Astrocyte of the spinal cord (primary cell): ENCODE data around the gene PLEKHA6.
A peak's percentile ranks its signal among the peaks of the same experiment; 100 is the strongest.

Experiments used
- DNase-seq: peaks from one replicate; pipeline ENCODE4 v3.0.0; 2011; ENCODE audit warnings: low read depth, low spot score
- H3K4me3 ChIP-seq: 2 replicates; pipeline ENCODE4 v1.5.1; 2011; ENCODE audit warnings: low read depth, mild to moderate bottlenecking, low read length, moderate library complexity
- CTCF ChIP-seq: IDR thresholded peaks from 2 replicates; pipeline ENCODE4 v1.5.1; 2012; ENCODE audit warnings: low read depth, mild to moderate bottlenecking, low read length, inconsistent platforms
- in situ Hi-C: cut with HindIII; loops from 2 replicates; pipeline ENCODE4 v1.10.0; 2017; ENCODE audit warnings: low sequenced_read_pairs

PLEKHA6 gene

GRCh38 chr1:204176049-204176448 is 183.7 kb downstream of the PLEKHA6 start:
- in situ Hi-C loops = no loop called here
- no peak for DNase-seq
- no peak overlapping the region for H3K4me3 ChIP-seq
- no peak for TF ChIP-seq CTCF

- no peak overlapping the region for H3K4me3 ChIP-seq
- DNase-seq = no peak
- no peak for TF ChIP-seq CTCF
- in situ Hi-C loops = no loop called here
These were observed 184.8 kb downstream of the PLEKHA6 start for GRCh38 chr1:204174958-204175357.

DNA sequence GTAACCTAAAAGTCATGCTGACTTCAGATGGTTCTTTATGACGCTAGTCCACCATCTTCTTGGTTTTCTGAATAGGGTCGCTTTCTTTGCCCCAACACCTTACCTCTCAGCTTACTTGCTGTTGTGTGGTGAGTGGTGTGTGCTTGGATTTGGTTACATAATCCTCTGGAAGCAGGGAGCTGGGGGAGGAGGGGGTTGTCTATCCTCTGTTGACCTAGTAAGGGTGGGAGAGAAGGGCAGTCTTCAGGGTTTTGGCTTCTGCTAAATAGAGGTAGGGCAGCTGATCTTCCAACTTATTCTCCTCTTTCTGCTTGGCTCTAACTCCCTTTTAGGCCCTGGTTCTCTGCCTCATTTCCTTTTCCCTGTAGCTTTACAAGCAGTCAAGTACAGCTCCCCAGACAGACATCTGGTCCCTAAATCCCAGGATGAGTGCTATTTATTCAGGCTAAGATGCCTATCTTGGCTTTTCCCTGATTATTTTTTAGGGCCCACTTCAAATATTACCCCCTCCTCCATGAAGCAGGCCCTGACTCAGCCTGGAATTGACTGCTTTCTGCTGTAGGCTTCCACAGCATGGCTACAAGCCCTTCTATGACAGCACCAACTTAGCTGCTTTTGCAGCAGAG is 187.2 kb downstream of the PLEKHA6 start:
- in situ Hi-C loops = no loop called here
- no peak overlapping the region for H3K4me3 ChIP-seq
- no peak for DNase-seq
- no peak for TF ChIP-seq CTCF

GRCh38 chr1:204171751-204172178 is 188.0 kb downstream of the PLEKHA6 start:
- H3K4me3 ChIP-seq = no peak overlapping the region
- TF ChIP-seq CTCF = no peak
- in situ Hi-C loops = no loop called here
- DNase-seq = peak; percentile 42

GRCh38 chr1:204170494-204171155 is 189.1 kb downstream of the PLEKHA6 start:
- TF ChIP-seq CTCF = no peak
- DNase-seq = no peak
- H3K4me3 ChIP-seq = no peak overlapping the region
- in situ Hi-C loops = no loop called here

- no peak for DNase-seq
These were observed 189.9 kb downstream of the PLEKHA6 start for GRCh38 chr1:204169858-204170257.

More at GRCh38 chr1:204169858-204170257, 189.9 kb downstream of the PLEKHA6 start:
- H3K4me3 ChIP-seq = no peak overlapping the region
- in situ Hi-C loops = no loop called here
- TF ChIP-seq CTCF = no peak
